GM12878 (cell line): ENCODE results near the gene BRAF. TPM values are rescaled to one million over a fixed set of nuclear protein-coding genes. Genes with fewer than 3 reads are reported as not detected.
"Not testable (repeated sequence)": the region's sequence is repeated elsewhere in the genome, so short reads cannot be mapped to it uniquely, and the experiment has no call there.

Experiments used
- ATAC-seq: fragments of 200-7000 bp; cut with Tn5 transposase; 3 replicates; pipeline ENCODE4 v1.9.1; 2020; ENCODE audit warnings: mild to moderate bottlenecking, moderate library complexity
- BruUV-seq: library from RNA; stranded (reverse); fragments of 400-500 nt; replicated peaks from 2 replicates; lab custom pipeline; 2021; lab: Mats Ljungman, UMichigan
- CTCF ChIA-PET: fragments of 300-600 bp; sonication (Branson Sonifier 250); formaldehyde crosslinking; extraction: SDS; loops from one replicate; lab custom pipeline; 2021; ENCODE audit warnings: inconsistent platforms; lab: Yijun Ruan, JAX
- POLR2A ChIA-PET: fragments of 350-600 bp; formaldehyde crosslinking; extraction: SDS; loops from one replicate; lab custom pipeline; 2021; ENCODE audit warnings: inconsistent platforms; lab: Charles Lee
- RAD21 ChIA-PET: fragments of 300-600 bp; sonication (Branson Sonifier 250); formaldehyde crosslinking; loops from one replicate; lab custom pipeline; 2023; ENCODE audit warnings: antibody characterized with exemption; ENCODE audit not compliant: unreplicated experiment; lab: Charles Lee
- SMC1A ChIA-PET: fragments of 300-600 bp; sonication (Branson Sonifier 250); formaldehyde crosslinking; loops from one replicate; lab custom pipeline; 2023; ENCODE audit not compliant: unreplicated experiment, uncharacterized antibody; lab: Charles Lee
- DNase-seq: peaks from one replicate; pipeline ENCODE4 v3.0.0-alpha.2; 2011; ENCODE audit warnings: low read depth, low spot score
- FAIRE-seq: peaks from 3 replicates; lab custom pipeline; 2011; peaks lifted over from hg19 to GRCh38; lab: Jason Lieb, UNC
- H2AFZ ChIP-seq: 2 replicates; pipeline ENCODE4 v1.6.0; 2011; ENCODE audit warnings: low read depth, low read length, control low read depth; ENCODE audit not compliant: control insufficient read depth
- H3K27ac ChIP-seq: 2 replicates; pipeline ENCODE4 v1.5.1; 2011; ENCODE audit warnings: control low read depth; ENCODE audit not compliant: control insufficient read depth, insufficient read depth
- H3K27me3 ChIP-seq, 2 experiments: replicated peaks in 1 of 2; 2 replicates each; pipeline versions ENCODE4 v1.6.0 to v1.6.1; 2011; ENCODE audit warnings: low read length in 1 of 2; ENCODE audit not compliant: control insufficient read depth in 2 of 2, insufficient read depth in 2 of 2
- H3K36me3 ChIP-seq, 2 experiments: 2 replicates each; pipeline ENCODE4 v1.5.1; 2011; ENCODE audit warnings: low read length in 1 of 2; ENCODE audit not compliant: control insufficient read depth in 2 of 2, insufficient read depth in 2 of 2
- H3K4me1 ChIP-seq: 2 replicates; pipeline ENCODE4 v1.6.1; 2011; ENCODE audit warnings: mild to moderate bottlenecking, low read length, moderate library complexity, mixed read lengths; ENCODE audit not compliant: control insufficient read depth, insufficient read depth
- H3K4me2 ChIP-seq: 2 replicates; pipeline ENCODE4 v1.6.0; 2011; ENCODE audit warnings: control low read depth; ENCODE audit not compliant: control insufficient read depth, insufficient read depth
- H3K4me3 ChIP-seq: fragments of 200-600 bp; sonication (generic); 2 replicates; pipeline ENCODE4 v1.5.1; 2016
- H3K79me2 ChIP-seq: 2 replicates; pipeline ENCODE4 v1.6.0; 2011; ENCODE audit warnings: low read length; ENCODE audit not compliant: control insufficient read depth, insufficient read depth
- H3K9ac ChIP-seq: 2 replicates; pipeline ENCODE4 v1.8.0; 2011; ENCODE audit warnings: low read length, control low read depth, mixed read lengths; ENCODE audit not compliant: control insufficient read depth, insufficient read depth
- H3K9me3 ChIP-seq: replicated peaks from 3 replicates; pipeline ENCODE4 v1.5.1; 2011; ENCODE audit warnings: mild to moderate bottlenecking, low read length; ENCODE audit not compliant: control insufficient read depth, insufficient read depth
- H4K20me1 ChIP-seq: 2 replicates; pipeline ENCODE4 v1.6.0; 2011; ENCODE audit not compliant: control insufficient read depth, insufficient read depth
- CBX3 ChIP-seq: fragments of 200-600 bp; sonication (generic); IDR thresholded peaks from 2 replicates; pipeline ENCODE4 v1.6.1; 2016; ENCODE audit warnings: low read depth, borderline replicate concordance
- FOXK2 ChIP-seq: fragments of 450-650 bp; IDR thresholded peaks from 2 replicates; pipeline ENCODE4 v1.6.1; 2017; ENCODE audit warnings: mild to moderate bottlenecking, moderate library complexity
- GABPA ChIP-seq: IDR thresholded peaks from 2 replicates; pipeline ENCODE4 v1.6.1; 2014; ENCODE audit warnings: antibody characterized with exemption, low read depth, mild to moderate bottlenecking, inconsistent platforms
- GATAD2B ChIP-seq: fragments of 450-650 bp; conservative IDR thresholded peaks from 2 replicates; pipeline ENCODE4 v1.6.1; 2017; ENCODE audit warnings: low read depth, mild to moderate bottlenecking, moderate library complexity
- NFXL1 ChIP-seq: fragments of 450-650 bp; IDR thresholded peaks from 2 replicates; pipeline ENCODE4 v1.6.1; 2017; ENCODE audit warnings: antibody characterized with exemption, mild to moderate bottlenecking, borderline replicate concordance
- POLR2AphosphoS2 ChIP-seq: IDR thresholded peaks from 2 replicates; pipeline ENCODE4 v1.6.1; 2011; ENCODE audit warnings: low read depth, mild to moderate bottlenecking, low read length, improper control_type of control experiment, moderate library complexity
- RB1 ChIP-seq: fragments of 450-650 bp; formaldehyde crosslinking; IDR thresholded peaks from 2 replicates; pipeline ENCODE4 v1.6.1; 2017; ENCODE audit warnings: mild to moderate bottlenecking, borderline replicate concordance
- SMAD1 ChIP-seq: fragments of 450-650 bp; IDR thresholded peaks from 2 replicates; pipeline ENCODE4 v1.6.1; 2018; ENCODE audit warnings: mild to moderate bottlenecking, low read depth; ENCODE audit not compliant: partially characterized antibody
- SREBF1 ChIP-seq: IDR thresholded peaks from 2 replicates; pipeline ENCODE4 v1.6.1; 2012; ENCODE audit warnings: mild to moderate bottlenecking, low read length
- SREBF2 ChIP-seq: IDR thresholded peaks from 2 replicates; pipeline ENCODE4 v1.6.1; 2012; ENCODE audit warnings: mild to moderate bottlenecking, low read length
- ZNF274 ChIP-seq: IDR thresholded peaks from one replicate; pipeline ENCODE4 v1.8.0; 2011; ENCODE audit not compliant: insufficient read length, insufficient read depth
- WGBS: methylation state at CpG from one replicate; pipeline ENCODE4 v1.1.6; 2016; ENCODE audit warnings: low lambda C conversion rate; ENCODE audit not compliant: insufficient replicate concordance, insufficient coverage; ENCODE audit errors: missing lambda C conversion rate; 5-methylcytosine and 5-hydroxymethylcytosine counted together
- in situ Hi-C: fragments of 300-500 bp; cut with MboI; formaldehyde crosslinking; loops from 9 replicates; pipeline ENCODE4 v1.14.3; 2018; ENCODE audit warnings: mixed read lengths
- intact Hi-C: fragments of 100-400 bp; cut with micrococcal nuclease; formaldehyde crosslinking; loops from one replicate; pipeline ENCODE4 v1.14.2; 2022; ENCODE audit not compliant: unreplicated experiment
- polyA plus RNA-seq, 11 experiments: library from polyadenylated mRNA; depleted of rRNA in 4 of 11; unstranded in 6 of 11; stranded (reverse) in 5 of 11; fragments of >200 nt; fragmentation: Nextera tagmentation in 4 of 11; fragmentation: Illumina TruSeq in 1 of 11; extraction: Ambion mirVana in 4 of 11; extraction: Trizol in 1 of 11; gene quantifications; 1 replicate in 1 of 11; 2 replicates in 10 of 11; pipeline versions ENCODE4 v1.2.1 to v1.2.3, GENCODE V29; 2011 to 2016; ENCODE audit warnings: inconsistent platforms in 2 of 11, missing spikeins in 2 of 11, low read depth in 1 of 11
- total RNA-seq, 4 experiments: library from RNA; depleted of rRNA in 3 of 4; stranded (reverse); fragments of >200 nt in 3 of 4; fragmentation: Illumina TruSeq in 1 of 4; extraction: Trizol in 1 of 4; gene quantifications; 2 replicates each; pipeline versions ENCODE4 v1.2.1 to v1.2.3, GENCODE V29; 2013 to 2021
- TF ChIP-seq, protein P1 (sequence below): IDR thresholded peaks from 2 replicates; pipeline ENCODE4 v1.6.1; 2012; ENCODE audit warnings: low read depth, low read length, improper control_type of control experiment
- TF ChIP-seq, protein P2 (sequence below): fragments of 450-650 bp; IDR thresholded peaks from 2 replicates; pipeline ENCODE4 v1.6.1; 2017; ENCODE audit warnings: mild to moderate bottlenecking
- TF ChIP-seq, protein P3 (sequence below): IDR thresholded peaks from 2 replicates; pipeline ENCODE4 v1.6.1; 2011; ENCODE audit warnings: low read depth, low read length, improper control_type of control experiment, borderline replicate concordance

Gene BRAF
- total and polyA plus RNA-seq, 10 of the 15 experiments (the other 5 are each of a cell fraction or from before 2014, with no cell fraction given): 2.6 to 31.0 (median 10.6) TPM

DNA sequence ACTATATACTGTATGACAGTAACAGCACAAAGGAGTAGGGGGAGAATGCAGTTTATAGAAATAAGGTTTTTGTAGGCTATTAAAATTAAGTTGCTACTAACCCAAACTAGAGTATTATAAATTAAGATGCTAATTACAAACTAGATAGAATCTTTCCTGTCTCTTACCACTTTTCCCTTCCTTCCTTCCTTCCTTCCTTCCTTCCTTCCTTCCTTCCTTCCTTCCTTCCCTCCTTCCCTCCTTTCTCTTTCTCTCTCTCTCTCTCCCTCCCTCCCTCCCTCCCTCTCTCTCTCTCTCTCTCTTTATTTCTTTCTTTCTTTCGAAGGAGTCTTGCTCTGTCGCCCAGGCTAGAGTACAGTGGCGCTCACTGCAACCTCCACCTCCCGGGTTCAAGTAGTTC lies 36.4 kb upstream of the BRAF start:
- FAIRE-seq: no peak
- no peak overlapping the region for H3K9ac ChIP-seq
- no peaks in the 10 kb centered on the region for H3K4me1 ChIP-seq
- ATAC-seq: no peak
- no TSS peak for BruUV-seq
- ChIA-PET POLR2A (no interaction called here), SMC1A (no interaction called here), CTCF (no interaction called here), RAD21 (no interaction called here)
- no peaks in the 10 kb centered on the region for H3K36me3 ChIP-seq
- TF ChIP-seq SMAD1 (no peak), POLR2AphosphoS2 (no peak), SREBF2 (no peak), CBX3 (no peak), GABPA (no peak), GATAD2B (no peak), RB1 (no peak), ZNF274 (no peak), FOXK2 (no peak), NFXL1 (no peak), SREBF1 (no peak)
- TF ChIP-seq, protein P1, sequence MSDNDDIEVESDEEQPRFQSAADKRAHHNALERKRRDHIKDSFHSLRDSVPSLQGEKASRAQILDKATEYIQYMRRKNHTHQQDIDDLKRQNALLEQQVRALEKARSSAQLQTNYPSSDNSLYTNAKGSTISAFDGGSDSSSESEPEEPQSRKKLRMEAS: no peak
- TF ChIP-seq, protein P2, sequence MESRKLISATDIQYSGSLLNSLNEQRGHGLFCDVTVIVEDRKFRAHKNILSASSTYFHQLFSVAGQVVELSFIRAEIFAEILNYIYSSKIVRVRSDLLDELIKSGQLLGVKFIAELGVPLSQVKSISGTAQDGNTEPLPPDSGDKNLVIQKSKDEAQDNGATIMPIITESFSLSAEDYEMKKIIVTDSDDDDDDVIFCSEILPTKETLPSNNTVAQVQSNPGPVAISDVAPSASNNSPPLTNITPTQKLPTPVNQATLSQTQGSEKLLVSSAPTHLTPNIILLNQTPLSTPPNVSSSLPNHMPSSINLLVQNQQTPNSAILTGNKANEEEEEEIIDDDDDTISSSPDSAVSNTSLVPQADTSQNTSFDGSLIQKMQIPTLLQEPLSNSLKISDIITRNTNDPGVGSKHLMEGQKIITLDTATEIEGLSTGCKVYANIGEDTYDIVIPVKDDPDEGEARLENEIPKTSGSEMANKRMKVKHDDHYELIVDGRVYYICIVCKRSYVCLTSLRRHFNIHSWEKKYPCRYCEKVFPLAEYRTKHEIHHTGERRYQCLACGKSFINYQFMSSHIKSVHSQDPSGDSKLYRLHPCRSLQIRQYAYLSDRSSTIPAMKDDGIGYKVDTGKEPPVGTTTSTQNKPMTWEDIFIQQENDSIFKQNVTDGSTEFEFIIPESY: no peak
- TF ChIP-seq, protein P3, sequence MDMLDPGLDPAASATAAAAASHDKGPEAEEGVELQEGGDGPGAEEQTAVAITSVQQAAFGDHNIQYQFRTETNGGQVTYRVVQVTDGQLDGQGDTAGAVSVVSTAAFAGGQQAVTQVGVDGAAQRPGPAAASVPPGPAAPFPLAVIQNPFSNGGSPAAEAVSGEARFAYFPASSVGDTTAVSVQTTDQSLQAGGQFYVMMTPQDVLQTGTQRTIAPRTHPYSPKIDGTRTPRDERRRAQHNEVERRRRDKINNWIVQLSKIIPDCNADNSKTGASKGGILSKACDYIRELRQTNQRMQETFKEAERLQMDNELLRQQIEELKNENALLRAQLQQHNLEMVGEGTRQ: no peak
- H4K20me1 ChIP-seq: no peaks in the 10 kb centered on the region
- no peaks in the 10 kb centered on the region for H3K27me3 ChIP-seq
- intact Hi-C loops: no loop called here
- no peak overlapping the region for H3K4me3 ChIP-seq
- H3K79me2 ChIP-seq: no peaks in the 10 kb centered on the region
- H2AFZ ChIP-seq: no peak overlapping the region
- H3K4me2 ChIP-seq: no peak overlapping the region
- H3K9me3 ChIP-seq: no peaks in the 10 kb centered on the region; the same call in 2 of the 3 replicates
- WGBS: 93% methylated on average over 3 of the region's 4 CpGs
- no peak for DNase-seq
- in situ Hi-C loops: no loop called here
- H3K27ac ChIP-seq: no peak overlapping the region

DNA sequence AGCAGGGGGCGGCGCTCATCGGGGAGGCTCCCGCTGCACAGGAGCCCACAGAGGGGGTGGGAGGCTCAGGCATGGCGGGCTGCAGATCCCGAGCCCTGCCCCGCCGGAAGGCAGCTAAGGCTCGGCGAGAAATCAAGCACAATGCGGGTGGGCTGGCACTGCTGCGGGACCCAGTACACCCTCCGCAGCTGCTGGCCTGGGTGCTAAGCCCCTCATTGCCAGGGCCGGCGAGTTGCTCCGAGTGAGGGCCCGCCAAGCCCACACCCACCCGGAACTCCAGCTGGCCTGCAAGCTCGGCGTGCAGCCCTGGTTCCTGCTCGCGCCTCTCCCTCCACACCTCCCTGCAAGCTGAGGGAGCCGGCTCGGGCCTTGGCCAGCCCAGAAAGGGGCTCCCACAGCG lies 32.3 kb upstream of the BRAF start:
- POLR2A ChIA-PET, intact Hi-C loops, H3K4me3 ChIP-seq, H3K4me1 ChIP-seq, H4K20me1 ChIP-seq, DNase-seq, H3K36me3 ChIP-seq, H3K9me3 ChIP-seq, ATAC-seq, SMC1A ChIA-PET, H3K27me3 ChIP-seq, H3K27ac ChIP-seq, FAIRE-seq, H3K79me2 ChIP-seq, RAD21 ChIA-PET, BruUV-seq, H3K9ac ChIP-seq, H2AFZ ChIP-seq, H3K4me2 ChIP-seq, in situ Hi-C loops: not testable (repeated sequence)
- 80% methylated on average over 25 of the region's 25 CpGs for WGBS
- CTCF ChIA-PET: interaction anchor here (1.1 kb wide), 1 partner anchor 263 kb away, joined by 4 read pairs; no protein-coding TSS in a partner anchor
